Body of pancreas (tissue), 2 donors: ENCODE measurements around the gene SRP14. TPM values are rescaled to one million over a fixed set of nuclear protein-coding genes. Genes with fewer than 3 reads are reported as not detected.

Experiments used
- total RNA-seq, 2 donors: library from RNA; depleted of rRNA; stranded (reverse); fragments of >200 nt; gene quantifications; one replicate each; pipeline ENCODE4 v1.1.0, GENCODE V29; 2016

The SRP14 gene
- total RNA-seq, 2 donors from 2014 or later, result 122 to 209 TPM

Other genes with a start within 250 kb of the SRP14 start
- 1 to 10 TPM in 1 of 2 donors, not detected in 1; 4.7 TPM for gene GPR176, start 118.9 kb downstream of the SRP14 start, total RNA-seq
- gene EIF2AK4, start 105.1 kb downstream of the SRP14 start, total RNA-seq, result 10 to 100 TPM; 20.8 to 22.3 TPM
- gene BMF, start 69.7 kb upstream of the SRP14 start, total RNA-seq, result 10 to 100 TPM in 1 of 2 donors, 1 to 10 TPM in 1; 4.3 to 16.1 TPM
- not detected for gene BUB1B, start 121.9 kb upstream of the SRP14 start, total RNA-seq
- gene PAK6, start 199.9 kb upstream of the SRP14 start, total RNA-seq, result 10 to 100 TPM; 14.8 to 22.4 TPM
- gene ANKRD63, start 243.9 kb upstream of the SRP14 start, total RNA-seq, result not detected